Measurements from ENCODE around the gene TSKU. TPM values are rescaled to one million over a fixed set of nuclear protein-coding genes. Genes with fewer than 3 reads are reported as not detected.
"Not testable (repeated sequence)": the region's sequence is repeated elsewhere in the genome, so short reads cannot be mapped to it uniquely, and the experiment has no call there.

The TSKU gene, protein sequence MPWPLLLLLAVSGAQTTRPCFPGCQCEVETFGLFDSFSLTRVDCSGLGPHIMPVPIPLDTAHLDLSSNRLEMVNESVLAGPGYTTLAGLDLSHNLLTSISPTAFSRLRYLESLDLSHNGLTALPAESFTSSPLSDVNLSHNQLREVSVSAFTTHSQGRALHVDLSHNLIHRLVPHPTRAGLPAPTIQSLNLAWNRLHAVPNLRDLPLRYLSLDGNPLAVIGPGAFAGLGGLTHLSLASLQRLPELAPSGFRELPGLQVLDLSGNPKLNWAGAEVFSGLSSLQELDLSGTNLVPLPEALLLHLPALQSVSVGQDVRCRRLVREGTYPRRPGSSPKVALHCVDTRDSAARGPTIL
- not detected for total RNA-seq

DNA sequence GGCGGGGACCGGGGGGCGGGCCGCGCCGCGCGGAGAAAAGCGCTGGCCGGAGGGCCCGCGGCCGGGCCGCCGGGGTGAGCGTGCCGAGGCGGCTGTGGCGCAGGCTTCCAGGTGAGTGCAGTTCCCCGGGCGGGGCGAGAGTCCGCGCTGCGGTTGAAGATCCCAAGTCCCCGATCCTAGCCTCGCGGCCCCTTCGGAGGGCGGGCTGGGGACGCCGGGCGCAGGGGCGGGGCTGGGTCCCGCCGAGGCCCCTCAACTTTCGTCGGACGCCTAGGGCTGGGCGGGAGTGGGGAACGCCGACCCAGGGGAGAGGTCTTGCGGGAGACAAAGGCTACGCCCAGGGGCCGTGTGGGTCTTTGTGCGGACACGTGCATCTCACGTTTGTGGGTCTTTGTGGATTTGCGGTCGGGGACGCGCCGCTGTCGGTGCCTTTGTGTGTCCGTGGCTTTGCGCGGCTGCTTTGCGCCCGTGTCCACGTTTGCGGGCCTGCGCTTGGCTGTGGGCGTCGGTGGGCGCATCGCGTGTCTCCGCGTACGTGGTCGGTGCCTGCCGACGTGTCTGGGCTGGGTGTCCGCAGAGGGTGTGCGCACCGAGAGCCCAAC, at the start of gene TSKU:
Gene TSKU (plus strand): TSS at position 63 of the 602 bp plus-strand sequence. CDS start 12,261 bp downstream, outside the sequence.
- Histone ChIP-seq H3K4me3 (ENCODE audit: low read length) (peak within 1 kb of the TSS; percentile 19), H3K9me3 (ENCODE audit: low read depth, low read length) (no peaks in the 10 kb centered on the region), H3K27me3 (ENCODE audit: insufficient read depth, low read length) (peaks cover 65% of the 10 kb centered on the region), H3K4me1 (ENCODE audit: insufficient read depth, low read length) (peaks cover 15% of the 10 kb centered on the region)

DNA sequence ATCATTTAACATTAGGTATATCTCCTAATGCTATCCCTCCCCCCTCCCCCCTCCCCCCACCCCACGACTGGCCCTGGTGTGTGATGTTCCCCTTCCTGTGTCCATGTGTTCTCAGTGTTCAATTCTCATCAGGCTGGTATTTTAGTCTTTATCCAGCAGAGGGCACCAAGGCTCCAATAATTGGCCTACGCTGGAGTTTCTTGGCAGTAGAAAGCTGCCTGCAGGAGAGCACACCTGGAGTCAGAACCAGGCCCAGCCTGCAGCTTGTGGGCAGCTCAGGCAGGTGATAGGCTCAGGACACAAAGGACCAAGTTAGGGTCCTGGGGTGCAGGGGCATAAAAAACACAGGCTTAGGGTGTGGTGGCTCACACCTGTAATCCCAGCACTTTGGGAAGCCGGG, 49.2 kb upstream of the TSKU start:
- H3K9me3 ChIP-seq (ENCODE audit: low read depth, low read length); H3K27me3 ChIP-seq (ENCODE audit: insufficient read depth, low read length); H3K4me3 ChIP-seq (ENCODE audit: low read length); H3K4me1 ChIP-seq (ENCODE audit: insufficient read depth, low read length): not testable (repeated sequence)

- Histone ChIP-seq H3K4me1 (ENCODE audit: insufficient read depth, low read length) (no peaks in the 10 kb centered on the region), H3K9me3 (ENCODE audit: low read depth, low read length) (no peaks in the 10 kb centered on the region)
Observed at GRCh38 chr11:76734456-76735420, 48.4 kb upstream of the TSKU start.

GRCh38 chr11:76735841-76736240, 47.3 kb upstream of the TSKU start:
- Histone ChIP-seq H3K4me1 (ENCODE audit: insufficient read depth, low read length) (no peaks in the 10 kb centered on the region), H3K9me3 (ENCODE audit: low read depth, low read length) (no peaks in the 10 kb centered on the region), H3K4me3 (ENCODE audit: low read length) (no peak overlapping the region)

More at GRCh38 chr11:76734456-76735420, 48.4 kb upstream of the TSKU start:
- Histone ChIP-seq H3K4me3 (ENCODE audit: low read length) (no peak overlapping the region), H3K27me3 (ENCODE audit: insufficient read depth, low read length) (no peaks in the 10 kb centered on the region)

GRCh38 chr11:76736266-76736665, 46.9 kb upstream of the TSKU start:
- Histone ChIP-seq H3K4me1 (ENCODE audit: insufficient read depth, low read length) (no peaks in the 10 kb centered on the region), H3K27me3 (ENCODE audit: insufficient read depth, low read length) (no peaks in the 10 kb centered on the region), H3K9me3 (ENCODE audit: low read depth, low read length) (no peaks in the 10 kb centered on the region), H3K4me3 (ENCODE audit: low read length) (no peak overlapping the region)

More at GRCh38 chr11:76735841-76736240, 47.3 kb upstream of the TSKU start:
- no peaks in the 10 kb centered on the region for H3K27me3 ChIP-seq (ENCODE audit: insufficient read depth, low read length)

- Histone ChIP-seq H3K4me3 (ENCODE audit: low read length) (no peak overlapping the region), H3K27me3 (ENCODE audit: insufficient read depth, low read length) (no peaks in the 10 kb centered on the region), H3K4me1 (ENCODE audit: insufficient read depth, low read length) (no peaks in the 10 kb centered on the region)
Observed at GRCh38 chr11:76736773-76737495, 46.2 kb upstream of the TSKU start.

DNA sequence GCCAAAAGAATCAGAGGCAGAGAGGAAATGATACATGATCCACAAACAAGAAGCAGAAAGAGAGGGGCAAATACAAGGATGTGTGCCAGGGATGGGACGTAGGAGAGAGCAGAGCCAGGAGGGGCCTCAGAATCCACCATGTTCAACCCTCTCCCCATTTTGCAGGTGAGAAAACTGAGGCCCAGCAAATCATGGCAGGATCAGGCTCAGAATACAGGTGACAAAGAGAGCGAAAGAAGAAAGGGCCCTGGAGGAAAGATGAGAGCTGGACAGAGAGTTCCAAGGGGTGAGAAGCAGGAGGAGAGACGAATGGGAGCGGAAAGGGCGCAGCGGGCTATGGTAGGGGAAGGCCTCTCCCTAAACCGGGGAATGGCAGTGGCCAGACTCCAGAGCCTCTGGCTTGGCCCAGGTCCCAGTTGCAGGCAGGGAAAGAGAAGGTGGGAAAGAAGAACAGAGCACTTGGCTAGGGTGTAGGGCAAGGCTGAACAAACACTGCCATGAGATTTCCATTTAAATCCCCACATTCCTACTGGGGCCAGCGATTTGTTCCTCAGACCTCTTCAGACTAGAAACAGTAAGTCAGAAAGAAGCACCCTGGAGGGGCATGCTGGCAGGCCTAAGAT, 44.4 kb upstream of the TSKU start:
- no peaks in the 10 kb centered on the region for H3K9me3 ChIP-seq (ENCODE audit: low read depth, low read length)
- H3K4me3 ChIP-seq (ENCODE audit: low read length): no peak overlapping the region
- H3K4me1 ChIP-seq (ENCODE audit: insufficient read depth, low read length): no peaks in the 10 kb centered on the region
- no peaks in the 10 kb centered on the region for H3K27me3 ChIP-seq (ENCODE audit: insufficient read depth, low read length)

More at GRCh38 chr11:76736773-76737495, 46.2 kb upstream of the TSKU start:
- H3K9me3 ChIP-seq (ENCODE audit: low read depth, low read length): no peaks in the 10 kb centered on the region

GRCh38 chr11:76739798-76740197, 43.4 kb upstream of the TSKU start:
- H3K4me1 ChIP-seq (ENCODE audit: insufficient read depth, low read length): no peaks in the 10 kb centered on the region
- no peaks in the 10 kb centered on the region for H3K9me3 ChIP-seq (ENCODE audit: low read depth, low read length)
- no peaks in the 10 kb centered on the region for H3K27me3 ChIP-seq (ENCODE audit: insufficient read depth, low read length)
- no peak overlapping the region for H3K4me3 ChIP-seq (ENCODE audit: low read length)

DNA sequence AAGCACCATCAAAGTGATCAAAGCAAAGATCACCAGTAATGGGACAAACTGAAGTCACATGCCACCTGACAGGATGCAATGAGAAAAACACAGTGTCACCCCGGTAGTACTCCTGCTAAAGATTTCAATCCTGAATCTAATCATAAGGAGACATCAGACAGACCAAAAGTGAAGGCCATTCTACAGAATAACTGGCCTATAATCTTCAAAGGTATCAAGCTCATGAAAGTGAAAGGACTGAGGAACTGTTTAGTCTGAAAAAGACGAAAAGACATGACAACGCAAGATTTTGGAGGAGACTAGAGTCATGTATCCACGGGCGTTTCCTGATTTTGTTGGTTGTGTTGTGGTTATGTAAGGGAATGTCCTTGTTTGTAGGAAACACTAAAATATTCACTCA, 42.4 kb upstream of the TSKU start:
- Histone ChIP-seq H3K4me1 (ENCODE audit: insufficient read depth, low read length) (no peaks in the 10 kb centered on the region), H3K27me3 (ENCODE audit: insufficient read depth, low read length) (no peaks in the 10 kb centered on the region), H3K9me3 (ENCODE audit: low read depth, low read length) (no peaks in the 10 kb centered on the region), H3K4me3 (ENCODE audit: low read length) (no peak overlapping the region)

GRCh38 chr11:76742902-76743301, 40.3 kb upstream of the TSKU start:
- no peaks in the 10 kb centered on the region for H3K27me3 ChIP-seq (ENCODE audit: insufficient read depth, low read length)
- H3K9me3 ChIP-seq (ENCODE audit: low read depth, low read length): no peaks in the 10 kb centered on the region
- H3K4me1 ChIP-seq (ENCODE audit: insufficient read depth, low read length): no peaks in the 10 kb centered on the region
- no peak overlapping the region for H3K4me3 ChIP-seq (ENCODE audit: low read length)

GRCh38 chr11:76744186-76745043, 38.7 kb upstream of the TSKU start:
- no peaks in the 10 kb centered on the region for H3K4me1 ChIP-seq (ENCODE audit: insufficient read depth, low read length)
- H3K9me3 ChIP-seq (ENCODE audit: low read depth, low read length): no peaks in the 10 kb centered on the region
- H3K4me3 ChIP-seq (ENCODE audit: low read length): no peak overlapping the region
- H3K27me3 ChIP-seq (ENCODE audit: insufficient read depth, low read length): no peaks in the 10 kb centered on the region

DNA sequence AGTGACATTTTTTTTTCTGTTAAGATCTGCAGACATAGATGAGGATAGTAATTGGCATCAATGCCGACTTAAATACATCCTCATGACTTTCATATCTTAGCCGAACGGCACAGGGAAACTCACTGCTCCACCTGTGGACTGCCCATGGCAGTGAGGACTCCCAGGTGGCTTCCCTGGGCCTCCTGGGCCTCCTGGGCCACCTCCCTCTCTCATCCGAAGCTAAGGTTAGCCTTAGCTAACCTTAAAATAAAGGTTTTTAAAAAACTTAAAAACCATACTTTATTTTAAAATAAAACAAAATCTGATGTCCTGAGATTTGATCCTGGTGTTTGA, 38.1 kb upstream of the TSKU start:
- Histone ChIP-seq H3K9me3 (ENCODE audit: low read depth, low read length) (no peaks in the 10 kb centered on the region), H3K27me3 (ENCODE audit: insufficient read depth, low read length) (no peaks in the 10 kb centered on the region), H3K4me3 (ENCODE audit: low read length) (no peak overlapping the region), H3K4me1 (ENCODE audit: insufficient read depth, low read length) (no peaks in the 10 kb centered on the region)

- H3K9me3 ChIP-seq (ENCODE audit: low read depth, low read length): no peaks in the 10 kb centered on the region
Observed at GRCh38 chr11:76745561-76746207, 37.5 kb upstream of the TSKU start.

More at GRCh38 chr11:76745561-76746207, 37.5 kb upstream of the TSKU start:
- no peaks in the 10 kb centered on the region for H3K27me3 ChIP-seq (ENCODE audit: insufficient read depth, low read length)
- no peaks in the 10 kb centered on the region for H3K4me1 ChIP-seq (ENCODE audit: insufficient read depth, low read length)
- H3K4me3 ChIP-seq (ENCODE audit: low read length): no peak overlapping the region
